H1 (cell line): ENCODE data around the gene SLC1A2. TPM values are rescaled to one million over a fixed set of nuclear protein-coding genes. Genes with fewer than 3 reads are reported as not detected.

Source experiments
- CTCF ChIA-PET: fragments of 300-600 bp; sonication (Branson Sonifier 250); formaldehyde crosslinking; loops from one replicate; lab custom pipeline; 2021; ENCODE audit not compliant: partially characterized antibody; lab: Charles Lee
- POLR2A ChIA-PET: fragments of 300-600 bp; sonication (Branson Sonifier 250); formaldehyde crosslinking; loops from one replicate; lab custom pipeline; 2021; ENCODE audit warnings: inconsistent platforms; ENCODE audit not compliant: partially characterized antibody; lab: Charles Lee
- DNase-seq, 2 experiments: peaks; one replicate each; pipeline versions ENCODE4 v3.0.0 to v3.0.0-alpha.2; 2010 to 2022; ENCODE audit warnings: low spot score in 2 of 2, low read depth in 1 of 2, mixed read lengths in 1 of 2
- FAIRE-seq: peaks from 2 replicates; lab custom pipeline; 2011; peaks lifted over from hg19 to GRCh38; lab: Jason Lieb, UNC
- H2AFZ ChIP-seq: 2 replicates; pipeline ENCODE4 v1.8.1; 2012; ENCODE audit warnings: low read length, inconsistent platforms
- H2AK5ac ChIP-seq: 2 replicates; pipeline ENCODE4 v1.6.1; 2013; ENCODE audit warnings: low read depth, low read length
- H2BK120ac ChIP-seq: replicated peaks from 2 replicates; pipeline ENCODE3; 2013; ENCODE audit warnings: low read depth, low read length, inconsistent platforms
- H2BK12ac ChIP-seq: 2 replicates; pipeline ENCODE4 v1.6.1; 2013; ENCODE audit warnings: low read depth, low read length
- H2BK15ac ChIP-seq: 2 replicates; pipeline ENCODE4 v1.6.1; 2013; ENCODE audit warnings: low read length
- H2BK20ac ChIP-seq: 2 replicates; pipeline ENCODE4 v1.6.1; 2013; ENCODE audit warnings: low read length
- H2BK5ac ChIP-seq: 2 replicates; pipeline ENCODE4 v1.6.1; 2013; ENCODE audit warnings: low read depth, low read length
- H3K14ac ChIP-seq: 2 replicates; pipeline ENCODE4 v1.6.1; 2013; ENCODE audit warnings: inconsistent platforms; ENCODE audit not compliant: insufficient read length
- H3K18ac ChIP-seq: 2 replicates; pipeline ENCODE4 v1.6.1; 2013; ENCODE audit warnings: low read length; ENCODE audit errors: extremely low read depth
- H3K23ac ChIP-seq: 2 replicates; pipeline ENCODE4 v1.6.1; 2013; ENCODE audit warnings: inconsistent platforms; ENCODE audit not compliant: insufficient read length
- H3K23me2 ChIP-seq: 2 replicates; pipeline ENCODE4 v1.6.1; 2013; ENCODE audit warnings: low read depth, low read length
- H3K27ac ChIP-seq: 2 replicates; pipeline ENCODE4 v1.6.1; 2011; ENCODE audit warnings: low read depth, low read length, inconsistent platforms
- H3K27me3 ChIP-seq, 4 experiments: replicated peaks in 1 of 4; 1 replicate in 1 of 4; 2 replicates in 3 of 4; pipeline versions ENCODE4 v1.6.1 to v1.8.1; 2011 to 2013; ENCODE audit warnings: low read length in 3 of 4, mild to moderate bottlenecking in 3 of 4, inconsistent platforms in 2 of 4, mixed read lengths in 2 of 4, moderate library complexity in 1 of 4; ENCODE audit not compliant: control insufficient read depth in 3 of 4, insufficient read depth in 3 of 4; ENCODE audit errors: extremely low read depth in 1 of 4
- H3K36me3 ChIP-seq, 4 experiments: 2 replicates each; pipeline versions ENCODE4 v1.6.1 to v1.8.1; 2011 to 2013; ENCODE audit warnings: mild to moderate bottlenecking in 4 of 4, low read length in 3 of 4, moderate library complexity in 2 of 4, control low read depth in 1 of 4, inconsistent platforms in 1 of 4; ENCODE audit not compliant: insufficient read depth in 4 of 4, control insufficient read depth in 2 of 4
- H3K4ac ChIP-seq: replicated peaks from 2 replicates; pipeline ENCODE3; 2013; ENCODE audit warnings: low read length, low read depth, mixed read lengths, inconsistent platforms; ENCODE audit not compliant: insufficient read length
- H3K4me1 ChIP-seq, 4 experiments: replicated peaks in 1 of 4; 1 replicate in 1 of 4; 2 replicates in 3 of 4; pipeline versions ENCODE4 v1.6.1 to v1.8.1; 2011 to 2013; ENCODE audit warnings: low read length in 3 of 4, inconsistent platforms in 2 of 4, mixed read lengths in 1 of 4; ENCODE audit not compliant: insufficient read depth in 4 of 4, control insufficient read depth in 3 of 4
- H3K4me2 ChIP-seq, 2 experiments: 2 replicates each; pipeline versions ENCODE4 v1.6.1 to v1.8.1; 2011 to 2013; ENCODE audit warnings: low read depth in 2 of 2, low read length in 2 of 2, control low read depth in 1 of 2, inconsistent platforms in 1 of 2, mild to moderate bottlenecking in 1 of 2; ENCODE audit not compliant: insufficient read depth in 1 of 2
- H3K4me3 ChIP-seq, 4 experiments: fragments of 200-600, 300-600 bp in 1 of 4; sonication (generic), shearing (Covaris generic), sonication (Bioruptor Twin) in 1 of 4; 2 replicates each; pipeline versions ENCODE4 v1.5.1 to v1.8.1; 2011 to 2016; ENCODE audit warnings: low read length in 4 of 4, low read depth in 3 of 4, control low read depth in 2 of 4, inconsistent platforms in 2 of 4, mild to moderate bottlenecking in 2 of 4, mixed read lengths in 1 of 4, moderate library complexity in 1 of 4; ENCODE audit not compliant: insufficient read depth in 2 of 4; ENCODE audit errors: extremely low read depth in 1 of 4
- H3K56ac ChIP-seq: replicated peaks from 2 replicates; pipeline ENCODE3; 2013; ENCODE audit warnings: low read depth, mild to moderate bottlenecking, mixed read lengths, low read length, inconsistent platforms; ENCODE audit not compliant: insufficient read length
- H3K79me1 ChIP-seq: 2 replicates; pipeline ENCODE4 v1.6.1; 2013; ENCODE audit warnings: low read depth, low read length, control low read depth
- H3K79me2 ChIP-seq, 2 experiments: 2 replicates each; pipeline versions ENCODE4 v1.6.1 to v1.8.1; 2012 to 2013; ENCODE audit warnings: low read length in 2 of 2, mild to moderate bottlenecking in 2 of 2, inconsistent platforms in 1 of 2; ENCODE audit not compliant: insufficient read depth in 2 of 2, control insufficient read depth in 1 of 2
- H3K9ac ChIP-seq, 4 experiments: replicated peaks in 1 of 4; 1 replicate in 1 of 4; 2 replicates in 3 of 4; pipeline versions ENCODE4 v1.6.1 to v1.8.1; 2011 to 2013; ENCODE audit warnings: low read depth in 3 of 4, low read length in 3 of 4, control low read depth in 2 of 4, mild to moderate bottlenecking in 2 of 4, moderate library complexity in 2 of 4, inconsistent platforms in 1 of 4; ENCODE audit errors: extremely low read depth in 1 of 4
- H3K9me3 ChIP-seq, 2 experiments: 2 replicates each; pipeline versions ENCODE4 v1.6.1 to v1.8.1; 2012 to 2013; ENCODE audit warnings: mild to moderate bottlenecking in 2 of 2, moderate library complexity in 2 of 2, control low read depth in 1 of 2, inconsistent platforms in 1 of 2, low read depth in 1 of 2, low read length in 1 of 2, mixed read lengths in 1 of 2; ENCODE audit not compliant: insufficient read depth in 2 of 2
- H4K20me1 ChIP-seq, 2 experiments: replicated peaks in 1 of 2; 2 replicates each; pipeline versions ENCODE3 to v1.8.1; 2011 to 2013; ENCODE audit warnings: inconsistent platforms in 2 of 2, low read length in 2 of 2, mild to moderate bottlenecking in 1 of 2; ENCODE audit not compliant: insufficient read depth in 2 of 2, control insufficient read depth in 1 of 2
- H4K5ac ChIP-seq: 2 replicates; pipeline ENCODE4 v1.6.1; 2013; ENCODE audit warnings: low read length, low read depth, mixed read lengths, inconsistent platforms; ENCODE audit not compliant: insufficient read length
- H4K8ac ChIP-seq: 2 replicates; pipeline ENCODE4 v1.8.0; 2013; ENCODE audit warnings: mild to moderate bottlenecking, moderate library complexity, low read length, inconsistent platforms; ENCODE audit not compliant: insufficient read depth; ENCODE audit errors: extremely low read depth
- H4K91ac ChIP-seq: replicated peaks from 2 replicates; pipeline ENCODE3; 2013; ENCODE audit warnings: low read length, mixed read lengths, inconsistent platforms; ENCODE audit not compliant: insufficient read length
- WGBS, 2 experiments: shearing (Covaris generic) in 1 of 2; methylation state at CpG; one replicate each; pipeline versions ENCODE4 v1.1.6 to v1.1.7; 2013 to 2015; ENCODE audit warnings: low lambda C conversion rate in 2 of 2, mixed read lengths in 2 of 2, inconsistent platforms in 1 of 2, low coverage in 1 of 2, missing lambda C conversion rate in 1 of 2; ENCODE audit not compliant: insufficient replicate concordance in 2 of 2, insufficient coverage in 1 of 2, insufficient read length in 1 of 2; ENCODE audit errors: extremely low coverage in 1 of 2, missing lambda C conversion rate in 1 of 2; 5-methylcytosine and 5-hydroxymethylcytosine counted together
- polyA plus RNA-seq, 7 experiments: library from polyadenylated mRNA; depleted of rRNA in 3 of 7; stranded (reverse) in 5 of 7; unstranded in 2 of 7; fragments of >200 nt in 5 of 7; fragments of 200-250 nt in 2 of 7; gene quantifications; 1 replicate in 5 of 7; 2 replicates in 1 of 7; 4 replicates in 1 of 7; pipeline versions ENCODE4 v1.2.1 to v1.2.3, GENCODE V29; 2011 to 2013; ENCODE audit warnings: missing spikeins in 2 of 7, mixed read lengths in 2 of 7
- total RNA-seq: library from RNA; stranded (reverse); fragmentation: NEBNext Ultra II Directional; extraction: Animal tissue kit (Norgen Biotek cat#: 25700); gene quantifications from 2 replicates; pipeline ENCODE4 v1.2.1, GENCODE V29; 2021
- TF ChIP-seq, protein P1 (sequence below): fragments of 300-600 bp; sonication (generic); IDR thresholded peaks from 2 replicates; pipeline ENCODE4 v1.7.1; 2012; ENCODE audit warnings: low read length, moderate library complexity, mild to moderate bottlenecking, inconsistent platforms; ENCODE audit not compliant: insufficient replicate concordance

The SLC1A2 gene
- total and polyA plus RNA-seq, 2 of the 8 experiments (the other 6 are each of a cell fraction or from before 2014, with no cell fraction given), result 0.57 to 1.2 TPM

DNA sequence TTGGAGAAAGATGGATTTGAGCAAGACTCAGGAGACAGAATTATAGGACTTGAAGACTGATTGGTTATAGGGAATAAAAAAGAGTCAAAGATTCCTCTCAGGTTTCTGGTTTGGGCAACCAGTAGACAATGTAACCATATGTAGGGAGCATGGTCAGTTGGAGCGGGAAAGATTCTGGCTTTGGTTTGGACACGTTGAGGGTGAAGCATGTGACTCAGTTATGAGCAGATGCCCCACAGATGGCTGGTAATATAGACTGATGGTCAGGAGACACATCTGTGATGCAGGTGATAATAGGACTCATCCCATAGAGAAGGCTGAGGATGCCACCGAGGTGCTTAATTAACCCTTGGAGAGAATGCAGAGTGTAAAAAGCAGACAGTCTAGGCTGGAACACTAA lies 148.3 kb downstream of the SLC1A2 start:
- Histone ChIP-seq H3K27me3 (no peaks in the 10 kb centered on the region; a peak in 1 of 7 replicates), H2AK5ac (no peak overlapping the region), H3K4me3 (no peak overlapping the region), H2BK5ac (no peak overlapping the region), H3K79me1 (no peaks in the 10 kb centered on the region), H3K23me2 (no peaks in the 10 kb centered on the region), H3K79me2 (no peaks in the 10 kb centered on the region), H3K18ac (no peak overlapping the region), H3K36me3 (no peaks in the 10 kb centered on the region), H3K4ac (no peak overlapping the region), H2BK12ac (no peak overlapping the region), H4K5ac (no peak overlapping the region), H3K27ac (no peak overlapping the region), H4K91ac (no peak overlapping the region), H3K14ac (no peak overlapping the region), H3K56ac (no peak overlapping the region), H4K8ac (no peak overlapping the region), H3K23ac (no peak overlapping the region), H2BK20ac (no peak overlapping the region), H3K4me2 (no peak overlapping the region), H2AFZ (no peak overlapping the region), H4K20me1 (no peaks in the 10 kb centered on the region), H2BK120ac (no peak overlapping the region), H3K9me3 (no peaks in the 10 kb centered on the region), H2BK15ac (no peak overlapping the region), H3K4me1 (no peaks in the 10 kb centered on the region), H3K9ac (no peak overlapping the region)
- DNase-seq (no peak), FAIRE-seq (no peak)
- POLR2A ChIA-PET, result no interaction called here
- CTCF ChIA-PET, result no interaction called here
- WGBS, 2 experiments, result 94% methylated on average over 3 of the region's 3 CpGs; no CpG with 5 or more reads in 1 of the 2 experiments
- TF ChIP-seq, protein P1, sequence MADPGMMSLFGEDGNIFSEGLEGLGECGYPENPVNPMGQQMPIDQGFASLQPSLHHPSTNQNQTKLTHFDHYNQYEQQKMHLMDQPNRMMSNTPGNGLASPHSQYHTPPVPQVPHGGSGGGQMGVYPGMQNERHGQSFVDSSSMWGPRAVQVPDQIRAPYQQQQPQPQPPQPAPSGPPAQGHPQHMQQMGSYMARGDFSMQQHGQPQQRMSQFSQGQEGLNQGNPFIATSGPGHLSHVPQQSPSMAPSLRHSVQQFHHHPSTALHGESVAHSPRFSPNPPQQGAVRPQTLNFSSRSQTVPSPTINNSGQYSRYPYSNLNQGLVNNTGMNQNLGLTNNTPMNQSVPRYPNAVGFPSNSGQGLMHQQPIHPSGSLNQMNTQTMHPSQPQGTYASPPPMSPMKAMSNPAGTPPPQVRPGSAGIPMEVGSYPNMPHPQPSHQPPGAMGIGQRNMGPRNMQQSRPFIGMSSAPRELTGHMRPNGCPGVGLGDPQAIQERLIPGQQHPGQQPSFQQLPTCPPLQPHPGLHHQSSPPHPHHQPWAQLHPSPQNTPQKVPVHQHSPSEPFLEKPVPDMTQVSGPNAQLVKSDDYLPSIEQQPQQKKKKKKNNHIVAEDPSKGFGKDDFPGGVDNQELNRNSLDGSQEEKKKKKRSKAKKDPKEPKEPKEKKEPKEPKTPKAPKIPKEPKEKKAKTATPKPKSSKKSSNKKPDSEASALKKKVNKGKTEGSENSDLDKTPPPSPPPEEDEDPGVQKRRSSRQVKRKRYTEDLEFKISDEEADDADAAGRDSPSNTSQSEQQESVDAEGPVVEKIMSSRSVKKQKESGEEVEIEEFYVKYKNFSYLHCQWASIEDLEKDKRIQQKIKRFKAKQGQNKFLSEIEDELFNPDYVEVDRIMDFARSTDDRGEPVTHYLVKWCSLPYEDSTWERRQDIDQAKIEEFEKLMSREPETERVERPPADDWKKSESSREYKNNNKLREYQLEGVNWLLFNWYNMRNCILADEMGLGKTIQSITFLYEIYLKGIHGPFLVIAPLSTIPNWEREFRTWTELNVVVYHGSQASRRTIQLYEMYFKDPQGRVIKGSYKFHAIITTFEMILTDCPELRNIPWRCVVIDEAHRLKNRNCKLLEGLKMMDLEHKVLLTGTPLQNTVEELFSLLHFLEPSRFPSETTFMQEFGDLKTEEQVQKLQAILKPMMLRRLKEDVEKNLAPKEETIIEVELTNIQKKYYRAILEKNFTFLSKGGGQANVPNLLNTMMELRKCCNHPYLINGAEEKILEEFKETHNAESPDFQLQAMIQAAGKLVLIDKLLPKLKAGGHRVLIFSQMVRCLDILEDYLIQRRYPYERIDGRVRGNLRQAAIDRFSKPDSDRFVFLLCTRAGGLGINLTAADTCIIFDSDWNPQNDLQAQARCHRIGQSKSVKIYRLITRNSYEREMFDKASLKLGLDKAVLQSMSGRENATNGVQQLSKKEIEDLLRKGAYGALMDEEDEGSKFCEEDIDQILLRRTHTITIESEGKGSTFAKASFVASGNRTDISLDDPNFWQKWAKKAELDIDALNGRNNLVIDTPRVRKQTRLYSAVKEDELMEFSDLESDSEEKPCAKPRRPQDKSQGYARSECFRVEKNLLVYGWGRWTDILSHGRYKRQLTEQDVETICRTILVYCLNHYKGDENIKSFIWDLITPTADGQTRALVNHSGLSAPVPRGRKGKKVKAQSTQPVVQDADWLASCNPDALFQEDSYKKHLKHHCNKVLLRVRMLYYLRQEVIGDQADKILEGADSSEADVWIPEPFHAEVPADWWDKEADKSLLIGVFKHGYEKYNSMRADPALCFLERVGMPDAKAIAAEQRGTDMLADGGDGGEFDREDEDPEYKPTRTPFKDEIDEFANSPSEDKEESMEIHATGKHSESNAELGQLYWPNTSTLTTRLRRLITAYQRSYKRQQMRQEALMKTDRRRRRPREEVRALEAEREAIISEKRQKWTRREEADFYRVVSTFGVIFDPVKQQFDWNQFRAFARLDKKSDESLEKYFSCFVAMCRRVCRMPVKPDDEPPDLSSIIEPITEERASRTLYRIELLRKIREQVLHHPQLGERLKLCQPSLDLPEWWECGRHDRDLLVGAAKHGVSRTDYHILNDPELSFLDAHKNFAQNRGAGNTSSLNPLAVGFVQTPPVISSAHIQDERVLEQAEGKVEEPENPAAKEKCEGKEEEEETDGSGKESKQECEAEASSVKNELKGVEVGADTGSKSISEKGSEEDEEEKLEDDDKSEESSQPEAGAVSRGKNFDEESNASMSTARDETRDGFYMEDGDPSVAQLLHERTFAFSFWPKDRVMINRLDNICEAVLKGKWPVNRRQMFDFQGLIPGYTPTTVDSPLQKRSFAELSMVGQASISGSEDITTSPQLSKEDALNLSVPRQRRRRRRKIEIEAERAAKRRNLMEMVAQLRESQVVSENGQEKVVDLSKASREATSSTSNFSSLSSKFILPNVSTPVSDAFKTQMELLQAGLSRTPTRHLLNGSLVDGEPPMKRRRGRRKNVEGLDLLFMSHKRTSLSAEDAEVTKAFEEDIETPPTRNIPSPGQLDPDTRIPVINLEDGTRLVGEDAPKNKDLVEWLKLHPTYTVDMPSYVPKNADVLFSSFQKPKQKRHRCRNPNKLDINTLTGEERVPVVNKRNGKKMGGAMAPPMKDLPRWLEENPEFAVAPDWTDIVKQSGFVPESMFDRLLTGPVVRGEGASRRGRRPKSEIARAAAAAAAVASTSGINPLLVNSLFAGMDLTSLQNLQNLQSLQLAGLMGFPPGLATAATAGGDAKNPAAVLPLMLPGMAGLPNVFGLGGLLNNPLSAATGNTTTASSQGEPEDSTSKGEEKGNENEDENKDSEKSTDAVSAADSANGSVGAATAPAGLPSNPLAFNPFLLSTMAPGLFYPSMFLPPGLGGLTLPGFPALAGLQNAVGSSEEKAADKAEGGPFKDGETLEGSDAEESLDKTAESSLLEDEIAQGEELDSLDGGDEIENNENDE, result no peak
